ENCODE results near the gene LAIR2. TPM values are rescaled to one million over a fixed set of nuclear protein-coding genes. Genes with fewer than 3 reads are reported as not detected.

The LAIR2 gene
- total and polyA plus RNA-seq, 2 of the 13 experiments (the other 11 are each of a cell fraction or from before 2014, with no cell fraction given): 1.3 to 1.9 TPM

- TF ChIP-seq ZNF512B (CRISPR knock-in tag; IDR thresholded peaks at IDR 0.05; ENCODE audit: borderline replicate concordance): no peak
- peak; percentile 80; the same call in 1 of the 2 replicates for TF ChIP-seq ZMAT3 (CRISPR knock-in tag; conservative IDR thresholded peaks at IDR 0.05)
- peak; percentile 91 for TF ChIP-seq ZFX (CRISPR knock-in tag; IDR thresholded peaks at IDR 0.05; ENCODE audit: low read depth)
- 0 out of 2 replicates have a peak, but pooled peaks have one; percentile 40 for TF ChIP-seq ZNF451 (CRISPR knock-in tag; IDR thresholded peaks at IDR 0.05)
- no peak for TF ChIP-seq CCAR2 (optimal IDR thresholded peaks at IDR 0.05; ENCODE audit: low read depth, low read length)
- TF ChIP-seq PRPF4 (IDR thresholded peaks at IDR 0.05; ENCODE audit: low read depth, low read length, poor library complexity, severe bottlenecking): no peak
- TF ChIP-seq REXO4 (CRISPR knock-in tag; IDR thresholded peaks at IDR 0.05; ENCODE audit: borderline replicate concordance): no peak
- no peak for TF ChIP-seq TEF (CRISPR knock-in tag; IDR thresholded peaks at IDR 0.05)
- peak; percentile 43; the same call in 1 of the 2 replicates for TF ChIP-seq ZNF777 (CRISPR knock-in tag; IDR thresholded peaks at IDR 0.05)
- TF ChIP-seq HOXA5 (CRISPR knock-in tag; IDR thresholded peaks at IDR 0.05): no peak; the same call in 1 of the 2 replicates
- TF ChIP-seq GMEB2 (CRISPR knock-in tag; IDR thresholded peaks at IDR 0.05; ENCODE audit: low read depth): no peak
- TF ChIP-seq ZNF3 (CRISPR knock-in tag; IDR thresholded peaks at IDR 0.05): no peak
- TF ChIP-seq DNMT3B (CRISPR knock-in tag; conservative IDR thresholded peaks at IDR 0.05): no peak
- TF ChIP-seq SIX1 (CRISPR knock-in tag; IDR thresholded peaks at IDR 0.05; ENCODE audit: borderline replicate concordance): no peak
- no peak for TF ChIP-seq ZNF792 (CRISPR knock-in tag; IDR thresholded peaks at IDR 0.05)
- no peak for TF ChIP-seq NBN (conservative IDR thresholded peaks at IDR 0.05)
- TF ChIP-seq ZNF343 (CRISPR knock-in tag; IDR thresholded peaks at IDR 0.05): 0 out of 2 replicates have a peak, but pooled peaks have one; percentile 45
- no peak for TF ChIP-seq NCOA5 (CRISPR knock-in tag; IDR thresholded peaks at IDR 0.05)
- no peak for TF ChIP-seq ONECUT2 (CRISPR knock-in tag; IDR thresholded peaks at IDR 0.05)
- TF ChIP-seq TGIF2 (CRISPR knock-in tag; IDR thresholded peaks at IDR 0.05): no peak
- no peak for TF ChIP-seq ZNF275 (CRISPR knock-in tag; IDR thresholded peaks at IDR 0.05; ENCODE audit: borderline replicate concordance)
- no peak for TF ChIP-seq ZNF569 (CRISPR knock-in tag; IDR thresholded peaks at IDR 0.05; ENCODE audit: borderline replicate concordance)
- peak; percentile 64 for TF ChIP-seq RXRA (CRISPR knock-in tag; IDR thresholded peaks at IDR 0.05)
- TF ChIP-seq GABPA (IDR thresholded peaks at IDR 0.05; ENCODE audit: low read depth, low read length): 0 out of 2 replicates have a peak, but pooled peaks have one; percentile 18
- no peak for TF ChIP-seq GABPA (CRISPR knock-in tag; IDR thresholded peaks at IDR 0.05; ENCODE audit: low read depth)
Measured at GRCh38 chr19:54464630-54465425, 37.8 kb upstream of the LAIR2 start (continued).
